GM12891 (cell line): ENCODE data around the gene PLD1.

Experiments used
- POLR2AphosphoS5 ChIP-seq: IDR thresholded peaks from 2 replicates; pipeline ENCODE4 v1.6.1; 2011; ENCODE audit warnings: low read depth, low read length, control low read depth
- SPI1 ChIP-seq: IDR thresholded peaks from 2 replicates; pipeline ENCODE4 v1.6.1; 2011; ENCODE audit warnings: low read depth, low read length, control low read depth

- TF ChIP-seq POLR2AphosphoS5 (no peak), SPI1 (no peak)
Observed at GRCh38 chr3:171677706-171678105, 132.6 kb downstream of the PLD1 start.
